ENCODE results near the gene GLTP.

GLTP gene

GRCh38 chr12:109879351-109880042 lies 844 bp downstream of the GLTP start:
- TF ChIP-seq OSR1 (CRISPR knock-in tag; IDR thresholded peaks at IDR 0.05): no peak
- TF ChIP-seq, protein P1, sequence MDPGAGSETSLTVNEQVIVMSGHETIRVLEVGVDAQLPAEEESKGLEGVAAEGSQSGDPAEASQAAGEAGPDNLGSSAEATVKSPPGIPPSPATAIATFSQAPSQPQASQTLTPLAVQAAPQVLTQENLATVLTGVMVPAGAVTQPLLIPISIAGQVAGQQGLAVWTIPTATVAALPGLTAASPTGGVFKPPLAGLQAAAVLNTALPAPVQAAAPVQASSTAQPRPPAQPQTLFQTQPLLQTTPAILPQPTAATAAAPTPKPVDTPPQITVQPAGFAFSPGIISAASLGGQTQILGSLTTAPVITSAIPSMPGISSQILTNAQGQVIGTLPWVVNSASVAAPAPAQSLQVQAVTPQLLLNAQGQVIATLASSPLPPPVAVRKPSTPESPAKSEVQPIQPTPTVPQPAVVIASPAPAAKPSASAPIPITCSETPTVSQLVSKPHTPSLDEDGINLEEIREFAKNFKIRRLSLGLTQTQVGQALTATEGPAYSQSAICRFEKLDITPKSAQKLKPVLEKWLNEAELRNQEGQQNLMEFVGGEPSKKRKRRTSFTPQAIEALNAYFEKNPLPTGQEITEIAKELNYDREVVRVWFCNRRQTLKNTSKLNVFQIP (CRISPR knock-in tag; IDR thresholded peaks at IDR 0.05; ENCODE audit: borderline replicate concordance, low read depth): no peak
- TF ChIP-seq TCF4 (CRISPR knock-in tag; IDR thresholded peaks at IDR 0.05; ENCODE audit: borderline replicate concordance): no peak
- TF ChIP-seq ZNF70 (CRISPR knock-in tag; IDR thresholded peaks at IDR 0.05): no peak
- no peak for TF ChIP-seq ARNTL (CRISPR knock-in tag; IDR thresholded peaks at IDR 0.05; ENCODE audit: borderline replicate concordance, low read depth)
- no peak for TF ChIP-seq GLIS3 (CRISPR knock-in tag; IDR thresholded peaks at IDR 0.05)
- no peak for TF ChIP-seq PPARA (CRISPR knock-in tag; IDR thresholded peaks at IDR 0.05; ENCODE audit: borderline replicate concordance)
- TF ChIP-seq ZNF565 (CRISPR knock-in tag; conservative IDR thresholded peaks at IDR 0.05; ENCODE audit: low read depth): no peak
- no peak for TF ChIP-seq ESRRG (CRISPR knock-in tag; IDR thresholded peaks at IDR 0.05)
- no peak for TF ChIP-seq ZC3H10 (CRISPR knock-in tag; IDR thresholded peaks at IDR 0.05)
- TF ChIP-seq ZFP3 (CRISPR knock-in tag; IDR thresholded peaks at IDR 0.05): no peak
- ATAC-seq: peak; percentile 23; the same call in 2 of the 3 replicates

- TF ChIP-seq, protein P1 (CRISPR knock-in tag; IDR thresholded peaks at IDR 0.05; ENCODE audit: borderline replicate concordance, low read depth): no peak
- TF ChIP-seq, protein P2, sequence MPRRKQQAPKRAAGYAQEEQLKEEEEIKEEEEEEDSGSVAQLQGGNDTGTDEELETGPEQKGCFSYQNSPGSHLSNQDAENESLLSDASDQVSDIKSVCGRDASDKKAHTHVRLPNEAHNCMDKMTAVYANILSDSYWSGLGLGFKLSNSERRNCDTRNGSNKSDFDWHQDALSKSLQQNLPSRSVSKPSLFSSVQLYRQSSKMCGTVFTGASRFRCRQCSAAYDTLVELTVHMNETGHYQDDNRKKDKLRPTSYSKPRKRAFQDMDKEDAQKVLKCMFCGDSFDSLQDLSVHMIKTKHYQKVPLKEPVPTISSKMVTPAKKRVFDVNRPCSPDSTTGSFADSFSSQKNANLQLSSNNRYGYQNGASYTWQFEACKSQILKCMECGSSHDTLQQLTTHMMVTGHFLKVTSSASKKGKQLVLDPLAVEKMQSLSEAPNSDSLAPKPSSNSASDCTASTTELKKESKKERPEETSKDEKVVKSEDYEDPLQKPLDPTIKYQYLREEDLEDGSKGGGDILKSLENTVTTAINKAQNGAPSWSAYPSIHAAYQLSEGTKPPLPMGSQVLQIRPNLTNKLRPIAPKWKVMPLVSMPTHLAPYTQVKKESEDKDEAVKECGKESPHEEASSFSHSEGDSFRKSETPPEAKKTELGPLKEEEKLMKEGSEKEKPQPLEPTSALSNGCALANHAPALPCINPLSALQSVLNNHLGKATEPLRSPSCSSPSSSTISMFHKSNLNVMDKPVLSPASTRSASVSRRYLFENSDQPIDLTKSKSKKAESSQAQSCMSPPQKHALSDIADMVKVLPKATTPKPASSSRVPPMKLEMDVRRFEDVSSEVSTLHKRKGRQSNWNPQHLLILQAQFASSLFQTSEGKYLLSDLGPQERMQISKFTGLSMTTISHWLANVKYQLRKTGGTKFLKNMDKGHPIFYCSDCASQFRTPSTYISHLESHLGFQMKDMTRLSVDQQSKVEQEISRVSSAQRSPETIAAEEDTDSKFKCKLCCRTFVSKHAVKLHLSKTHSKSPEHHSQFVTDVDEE (CRISPR knock-in tag; IDR thresholded peaks at IDR 0.05): no peak
- TF ChIP-seq TCF4 (CRISPR knock-in tag; IDR thresholded peaks at IDR 0.05; ENCODE audit: borderline replicate concordance): no peak
- no peak for TF ChIP-seq ARNTL (CRISPR knock-in tag; IDR thresholded peaks at IDR 0.05; ENCODE audit: borderline replicate concordance, low read depth)
- TF ChIP-seq, protein P3, sequence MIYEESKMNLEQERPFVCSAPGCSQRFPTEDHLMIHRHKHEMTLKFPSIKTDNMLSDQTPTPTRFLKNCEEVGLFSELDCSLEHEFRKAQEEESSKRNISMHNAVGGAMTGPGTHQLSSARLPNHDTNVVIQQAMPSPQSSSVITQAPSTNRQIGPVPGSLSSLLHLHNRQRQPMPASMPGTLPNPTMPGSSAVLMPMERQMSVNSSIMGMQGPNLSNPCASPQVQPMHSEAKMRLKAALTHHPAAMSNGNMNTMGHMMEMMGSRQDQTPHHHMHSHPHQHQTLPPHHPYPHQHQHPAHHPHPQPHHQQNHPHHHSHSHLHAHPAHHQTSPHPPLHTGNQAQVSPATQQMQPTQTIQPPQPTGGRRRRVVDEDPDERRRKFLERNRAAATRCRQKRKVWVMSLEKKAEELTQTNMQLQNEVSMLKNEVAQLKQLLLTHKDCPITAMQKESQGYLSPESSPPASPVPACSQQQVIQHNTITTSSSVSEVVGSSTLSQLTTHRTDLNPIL (CRISPR knock-in tag; IDR thresholded peaks at IDR 0.05; ENCODE audit: low read depth): no peak
- TF ChIP-seq SNAI2 (CRISPR knock-in tag; IDR thresholded peaks at IDR 0.05): no peak
- TF ChIP-seq OSR1 (CRISPR knock-in tag; IDR thresholded peaks at IDR 0.05): no peak
- no peak for TF ChIP-seq ISL1 (CRISPR knock-in tag; IDR thresholded peaks at IDR 0.05)
- TF ChIP-seq PPARA (CRISPR knock-in tag; IDR thresholded peaks at IDR 0.05; ENCODE audit: borderline replicate concordance): no peak
- no peak for TF ChIP-seq CSDC2 (CRISPR knock-in tag; IDR thresholded peaks at IDR 0.05)
- TF ChIP-seq ZC3H10 (CRISPR knock-in tag; IDR thresholded peaks at IDR 0.05): no peak
- TF ChIP-seq ESRRG (CRISPR knock-in tag; IDR thresholded peaks at IDR 0.05): no peak
- no peak for ATAC-seq
These were observed 1.6 kb downstream of the GLTP start for GRCh38 chr12:109878749-109879148.

- no peak for TF ChIP-seq TCF4 (CRISPR knock-in tag; IDR thresholded peaks at IDR 0.05; ENCODE audit: borderline replicate concordance)
- TF ChIP-seq ZNF565 (CRISPR knock-in tag; conservative IDR thresholded peaks at IDR 0.05; ENCODE audit: low read depth): no peak
- no peak for TF ChIP-seq ZFP3 (CRISPR knock-in tag; IDR thresholded peaks at IDR 0.05)
- TF ChIP-seq CSDC2 (CRISPR knock-in tag; IDR thresholded peaks at IDR 0.05): no peak
These were observed 2.1 kb downstream of the GLTP start for GRCh38 chr12:109878247-109878625.

DNA sequence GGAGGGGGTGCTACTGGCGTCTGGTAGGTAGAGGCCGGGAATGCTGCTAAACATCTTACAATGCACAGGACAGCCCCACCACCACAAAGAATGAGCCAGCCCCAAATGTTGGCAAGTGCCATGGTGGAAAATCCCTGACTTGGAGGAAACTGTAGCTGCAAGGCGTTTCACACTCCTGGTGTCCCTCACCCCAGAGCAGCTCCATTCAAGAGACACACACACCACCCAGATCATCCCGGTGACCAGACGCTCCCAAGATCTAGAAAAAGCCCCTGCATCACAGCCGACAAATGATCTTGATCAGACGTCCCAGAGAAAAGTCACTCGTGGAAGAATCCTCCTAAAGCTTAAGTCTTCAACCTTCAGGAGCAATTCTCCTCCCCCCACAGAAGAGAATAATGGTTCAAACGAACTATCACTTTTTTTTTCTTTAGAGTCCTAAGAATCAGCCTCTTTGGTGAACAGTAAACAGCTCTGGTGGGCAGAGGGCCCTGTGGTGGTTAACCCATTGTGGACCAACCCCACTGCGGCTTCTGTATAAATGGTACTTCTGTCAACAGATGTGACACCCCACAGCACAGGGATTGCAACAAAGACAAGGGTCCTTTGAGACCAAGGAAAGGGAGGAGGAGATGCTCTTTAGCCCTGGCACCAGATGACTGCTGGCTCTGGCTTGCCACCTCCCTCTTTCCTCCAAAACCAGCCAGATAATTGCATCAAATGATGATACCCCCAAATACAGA lies 2.7 kb downstream of the GLTP start:
- TF ChIP-seq, protein P4, sequence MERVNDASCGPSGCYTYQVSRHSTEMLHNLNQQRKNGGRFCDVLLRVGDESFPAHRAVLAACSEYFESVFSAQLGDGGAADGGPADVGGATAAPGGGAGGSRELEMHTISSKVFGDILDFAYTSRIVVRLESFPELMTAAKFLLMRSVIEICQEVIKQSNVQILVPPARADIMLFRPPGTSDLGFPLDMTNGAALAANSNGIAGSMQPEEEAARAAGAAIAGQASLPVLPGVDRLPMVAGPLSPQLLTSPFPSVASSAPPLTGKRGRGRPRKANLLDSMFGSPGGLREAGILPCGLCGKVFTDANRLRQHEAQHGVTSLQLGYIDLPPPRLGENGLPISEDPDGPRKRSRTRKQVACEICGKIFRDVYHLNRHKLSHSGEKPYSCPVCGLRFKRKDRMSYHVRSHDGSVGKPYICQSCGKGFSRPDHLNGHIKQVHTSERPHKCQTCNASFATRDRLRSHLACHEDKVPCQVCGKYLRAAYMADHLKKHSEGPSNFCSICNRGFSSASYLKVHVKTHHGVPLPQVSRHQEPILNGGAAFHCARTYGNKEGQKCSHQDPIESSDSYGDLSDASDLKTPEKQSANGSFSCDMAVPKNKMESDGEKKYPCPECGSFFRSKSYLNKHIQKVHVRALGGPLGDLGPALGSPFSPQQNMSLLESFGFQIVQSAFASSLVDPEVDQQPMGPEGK (CRISPR knock-in tag; IDR thresholded peaks at IDR 0.05; ENCODE audit: borderline replicate concordance): no peak
- TF ChIP-seq, protein P1 (CRISPR knock-in tag; IDR thresholded peaks at IDR 0.05; ENCODE audit: borderline replicate concordance, low read depth): no peak
- TF ChIP-seq TCF4 (CRISPR knock-in tag; IDR thresholded peaks at IDR 0.05; ENCODE audit: borderline replicate concordance) (no peak), BACH2 (CRISPR knock-in tag; IDR thresholded peaks at IDR 0.05; ENCODE audit: borderline replicate concordance) (no peak), ZNF565 (CRISPR knock-in tag; conservative IDR thresholded peaks at IDR 0.05; ENCODE audit: low read depth) (no peak), ZNF8 (CRISPR knock-in tag; IDR thresholded peaks at IDR 0.05) (no peak), CSDC2 (CRISPR knock-in tag; IDR thresholded peaks at IDR 0.05) (no peak), ARNTL (CRISPR knock-in tag; IDR thresholded peaks at IDR 0.05; ENCODE audit: borderline replicate concordance, low read depth) (no peak), OSR1 (CRISPR knock-in tag; IDR thresholded peaks at IDR 0.05) (no peak), RARB (CRISPR knock-in tag; IDR thresholded peaks at IDR 0.05) (no peak)
- TF ChIP-seq, protein P3 (CRISPR knock-in tag; IDR thresholded peaks at IDR 0.05; ENCODE audit: low read depth): no peak
- no peak for ATAC-seq

More at GRCh38 chr12:109878247-109878625, 2.1 kb downstream of the GLTP start:
- no peak for ATAC-seq

All from SK-N-SH treated with all-trans-retinoic acid at 6 μM for 48 hours (cell line).